Measurements from ENCODE around the gene STK32C. TPM values are rescaled to one million over a fixed set of nuclear protein-coding genes. Genes with fewer than 3 reads are reported as not detected.
A peak's percentile ranks its signal among the peaks of the same experiment; 100 is the strongest.

Gene STK32C
- total and polyA plus RNA-seq, 2 experiments from 2014 or later = 8.8 to 9.8 TPM

DNA sequence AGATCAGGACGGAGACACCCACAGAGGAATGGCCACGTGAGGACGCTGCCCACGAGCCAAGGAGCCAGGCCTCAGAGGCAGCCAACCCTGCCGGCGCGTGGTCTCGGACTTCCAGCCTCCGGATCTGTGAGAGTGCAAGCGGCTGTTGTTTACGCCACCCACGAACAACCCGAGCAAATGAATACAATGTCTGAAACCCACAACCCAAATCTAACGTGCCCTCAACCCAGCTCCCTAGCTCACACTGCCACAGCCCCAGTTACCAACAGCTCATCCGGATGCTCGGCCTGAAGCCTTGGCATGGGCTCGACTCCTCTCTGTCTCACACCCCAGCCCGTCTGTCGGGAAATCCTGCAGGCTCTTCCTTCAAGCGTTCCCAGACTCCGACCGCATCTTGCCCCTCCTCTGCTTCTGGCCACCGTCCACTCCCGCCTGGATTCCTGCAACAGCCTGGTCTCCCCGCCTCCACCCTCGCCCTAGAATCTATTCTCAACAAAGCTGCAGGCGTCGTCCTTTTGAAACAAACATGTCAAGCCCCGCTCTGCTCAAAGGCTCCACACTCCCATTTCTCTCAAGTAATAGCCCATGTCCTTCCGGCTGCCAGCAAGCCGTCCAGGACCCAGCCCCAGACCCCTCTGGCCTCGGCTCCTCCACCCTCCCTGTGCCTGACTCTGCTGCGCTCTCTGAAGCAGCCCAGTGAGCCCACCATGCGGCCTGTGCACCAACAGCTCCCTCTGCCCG, 35.3 kb downstream of the STK32C start:
- no peak for TF ChIP-seq EZH2 (IDR thresholded peaks at IDR 0.05; ENCODE audit: insufficient read depth, poor library complexity, severe bottlenecking)
- TF ChIP-seq EZH2phosphoT487 (IDR thresholded peaks at IDR 0.05; ENCODE audit: insufficient read depth, low read depth) = no peak
- H4K20me1 ChIP-seq (ENCODE audit: insufficient read depth) = no peaks in the 10 kb centered on the region
- H3K4me3 ChIP-seq = no peak overlapping the region
- H2AFZ ChIP-seq = no peak overlapping the region
- WGBS, 2 experiments (ENCODE audit: low coverage in 1 of 2, low lambda C conversion rate in 2 of 2, missing lambda C conversion rate in 2 of 2) = 38% methylated on average over 35 of the region's 35 CpGs
- H3F3A ChIP-seq (ENCODE audit: insufficient read depth) = no peaks in the 10 kb centered on the region
- DNase-seq = peak; percentile 65
- H3K36me3 ChIP-seq (ENCODE audit: low read depth) = no peaks in the 10 kb centered on the region
- no peak overlapping the region for H3K4me2 ChIP-seq (ENCODE audit: unreplicated experiment)
- H3K27me3 ChIP-seq (replicated peaks; ENCODE audit: insufficient read depth) = no peaks in the 10 kb centered on the region
- H3K9ac ChIP-seq = no peak overlapping the region
- H3K27ac ChIP-seq = no peak overlapping the region
- H3K4me1 ChIP-seq (ENCODE audit: insufficient read depth) = 0 out of 2 replicates have a peak, but pooled peaks cover 3% of the 10 kb centered on the region
- no peaks in the 10 kb centered on the region for H3K9me3 ChIP-seq (ENCODE audit: low read depth)
- no peaks in the 10 kb centered on the region for H3K9me2 ChIP-seq (ENCODE audit: insufficient read depth)
- in situ Hi-C loops (cut with MboI) = no loop called here
- no peaks in the 10 kb centered on the region for H3K79me2 ChIP-seq (ENCODE audit: insufficient read depth)

DNA sequence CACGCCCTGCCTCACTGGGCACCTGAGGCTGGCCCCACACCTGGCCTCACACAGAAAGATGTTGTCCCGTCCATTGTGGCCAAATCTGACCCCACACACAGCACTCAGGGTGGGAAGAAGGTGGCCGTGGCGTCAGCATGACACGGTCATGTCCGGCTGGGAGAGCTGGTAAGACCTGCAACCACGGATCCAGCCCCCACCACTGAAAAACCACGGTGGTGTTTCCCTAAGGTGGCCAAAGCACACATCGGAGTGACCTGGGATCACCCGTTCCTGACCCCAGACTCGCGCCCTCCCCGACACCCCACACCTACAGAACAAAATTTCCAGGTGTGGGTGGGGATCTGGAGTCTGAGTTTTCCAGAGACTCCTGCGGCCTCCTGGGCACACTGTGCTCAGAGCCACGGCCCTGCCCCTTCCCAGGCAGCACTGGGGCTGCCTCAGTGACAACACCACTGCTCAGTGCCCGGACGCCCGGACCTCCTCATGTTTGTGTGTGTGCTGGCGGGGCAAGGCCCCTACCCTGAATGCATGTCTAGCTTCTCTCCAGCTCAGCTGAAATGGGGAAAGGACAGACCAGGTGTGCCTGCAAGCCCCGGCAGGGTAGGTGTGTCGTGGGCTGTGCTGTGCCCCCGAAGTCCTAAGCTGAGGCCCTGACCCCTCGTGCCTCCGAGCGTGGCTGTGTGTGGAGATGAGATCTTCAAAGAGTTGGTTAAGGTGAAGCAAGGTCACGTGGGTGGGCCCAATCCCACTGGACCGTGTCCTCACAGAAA, 36.1 kb downstream of the STK32C start:
- TF ChIP-seq EZH2phosphoT487 (IDR thresholded peaks at IDR 0.05; ENCODE audit: insufficient read depth, low read depth) = no peak
- TF ChIP-seq EZH2 (IDR thresholded peaks at IDR 0.05; ENCODE audit: insufficient read depth, poor library complexity, severe bottlenecking) = no peak
- 81 to 85% methylated on average over 25 to 27 of the region's 27 CpGs for WGBS, 2 experiments (ENCODE audit: low coverage in 1 of 2, low lambda C conversion rate in 2 of 2, missing lambda C conversion rate in 2 of 2)

DNA sequence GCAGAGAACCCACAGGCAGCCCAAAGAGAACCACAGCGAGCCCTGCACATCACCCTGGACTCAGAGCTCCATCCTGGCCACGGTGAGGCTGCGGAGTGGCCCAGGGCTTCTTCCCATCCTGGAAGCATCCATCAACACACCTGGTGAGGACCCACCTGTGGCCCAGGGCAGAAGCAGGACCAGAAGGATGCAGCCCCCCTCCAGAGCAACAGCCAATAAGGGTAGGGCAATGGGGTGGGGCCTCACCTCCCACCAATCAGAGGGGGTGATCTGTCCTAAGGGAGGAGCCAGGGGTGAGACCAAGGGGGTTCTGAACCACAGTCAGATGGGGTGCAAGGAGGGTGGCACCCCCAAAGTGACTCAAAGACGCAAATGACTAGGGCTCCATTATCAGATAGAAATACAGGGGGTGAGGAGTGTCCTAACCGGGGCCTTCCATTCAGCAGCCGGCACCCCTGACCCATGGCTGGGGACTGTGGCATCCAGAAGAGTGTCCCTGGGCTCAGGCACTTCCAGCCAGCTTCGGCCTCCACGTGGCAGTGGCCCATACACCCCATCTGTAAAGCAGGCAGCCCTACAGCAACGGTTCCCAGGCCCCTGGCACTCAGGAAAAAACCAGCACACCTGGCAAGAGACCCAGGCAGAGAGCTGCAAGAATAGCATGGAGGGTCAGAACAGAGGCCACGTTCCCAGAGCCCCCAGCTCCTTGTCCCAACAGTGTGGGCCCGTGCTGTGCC, 36.9 kb downstream of the STK32C start:
- no peaks in the 10 kb centered on the region for H3K9me3 ChIP-seq (ENCODE audit: low read depth)
- no peaks in the 10 kb centered on the region for H3K79me2 ChIP-seq (ENCODE audit: insufficient read depth)
- 0 out of 2 replicates have a peak, but pooled peaks cover 3% of the 10 kb centered on the region for H3K4me1 ChIP-seq (ENCODE audit: insufficient read depth)
- no peaks in the 10 kb centered on the region for H3K9me2 ChIP-seq (ENCODE audit: insufficient read depth)
- no peaks in the 10 kb centered on the region for H3F3A ChIP-seq (ENCODE audit: insufficient read depth)
- TF ChIP-seq EZH2 (IDR thresholded peaks at IDR 0.05; ENCODE audit: insufficient read depth, poor library complexity, severe bottlenecking) (no peak), EZH2phosphoT487 (IDR thresholded peaks at IDR 0.05; ENCODE audit: insufficient read depth, low read depth) (no peak)
- no peak overlapping the region for H3K4me2 ChIP-seq (ENCODE audit: unreplicated experiment)
- no peak overlapping the region for H3K27ac ChIP-seq
- no peak overlapping the region for H2AFZ ChIP-seq
- no peak for DNase-seq
- in situ Hi-C loops (cut with MboI) = no loop called here
- no peaks in the 10 kb centered on the region for H3K27me3 ChIP-seq (replicated peaks; ENCODE audit: insufficient read depth)
- H4K20me1 ChIP-seq (ENCODE audit: insufficient read depth) = no peaks in the 10 kb centered on the region
- 78 to 82% methylated on average over 11 of the region's 11 CpGs for WGBS, 2 experiments (ENCODE audit: low coverage in 1 of 2, low lambda C conversion rate in 2 of 2, missing lambda C conversion rate in 2 of 2)
- no peak overlapping the region for H3K9ac ChIP-seq
- no peak overlapping the region for H3K4me3 ChIP-seq
- no peaks in the 10 kb centered on the region for H3K36me3 ChIP-seq (ENCODE audit: low read depth)

More for the DNA sequence above, 36.1 kb downstream of the STK32C start:
- H3F3A ChIP-seq (ENCODE audit: insufficient read depth) = no peaks in the 10 kb centered on the region
- no peak overlapping the region for H3K27ac ChIP-seq
- H3K27me3 ChIP-seq (replicated peaks; ENCODE audit: insufficient read depth) = no peaks in the 10 kb centered on the region
- no peak overlapping the region for H3K4me2 ChIP-seq (ENCODE audit: unreplicated experiment)
- H3K4me3 ChIP-seq = no peak overlapping the region
- H3K9me2 ChIP-seq (ENCODE audit: insufficient read depth) = no peaks in the 10 kb centered on the region
- H3K79me2 ChIP-seq (ENCODE audit: insufficient read depth) = no peaks in the 10 kb centered on the region
- no peaks in the 10 kb centered on the region for H4K20me1 ChIP-seq (ENCODE audit: insufficient read depth)
- H3K9ac ChIP-seq = no peak overlapping the region
- H2AFZ ChIP-seq = no peak overlapping the region
- 0 out of 2 replicates have a peak, but pooled peaks cover 3% of the 10 kb centered on the region for H3K4me1 ChIP-seq (ENCODE audit: insufficient read depth)
- no peaks in the 10 kb centered on the region for H3K9me3 ChIP-seq (ENCODE audit: low read depth)
- in situ Hi-C loops (cut with MboI) = no loop called here
- DNase-seq = no peak
- no peaks in the 10 kb centered on the region for H3K36me3 ChIP-seq (ENCODE audit: low read depth)

DNA sequence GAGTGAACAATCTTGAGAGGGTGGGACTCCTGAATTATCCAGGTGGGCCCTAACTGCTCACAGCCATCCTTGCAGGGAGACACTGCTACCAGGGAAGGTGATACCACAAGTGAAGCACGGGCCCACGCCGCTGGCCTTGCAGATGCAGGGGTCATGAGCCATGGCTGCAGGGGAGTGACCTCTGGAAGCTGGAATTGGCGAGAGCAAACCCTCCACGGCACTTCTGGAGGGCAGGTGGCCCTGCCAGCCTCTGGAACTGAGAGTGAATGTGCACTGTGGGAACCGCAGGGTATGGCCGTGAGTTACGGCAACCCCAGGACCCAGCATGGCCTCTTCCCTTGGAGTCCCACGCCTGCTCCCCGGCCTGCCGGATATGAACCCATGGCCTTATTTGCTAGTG, 37.5 kb downstream of the STK32C start:
- Histone ChIP-seq H3K27ac (no peak overlapping the region), H3K4me1 (ENCODE audit: insufficient read depth) (peaks cover 3% of the 10 kb centered on the region; the same call in 1 of the 2 replicates), H3K36me3 (ENCODE audit: low read depth) (no peaks in the 10 kb centered on the region), H3K79me2 (ENCODE audit: insufficient read depth) (no peaks in the 10 kb centered on the region), H4K20me1 (ENCODE audit: insufficient read depth) (no peaks in the 10 kb centered on the region), H2AFZ (no peak overlapping the region), H3K4me2 (ENCODE audit: unreplicated experiment) (no peak overlapping the region), H3K4me3 (no peak overlapping the region), H3K9me3 (ENCODE audit: low read depth) (no peaks in the 10 kb centered on the region), H3F3A (ENCODE audit: insufficient read depth) (no peaks in the 10 kb centered on the region), H3K9me2 (ENCODE audit: insufficient read depth) (no peaks in the 10 kb centered on the region), H3K9ac (no peak overlapping the region), H3K27me3 (replicated peaks; ENCODE audit: insufficient read depth) (no peaks in the 10 kb centered on the region)
- TF ChIP-seq EZH2 (IDR thresholded peaks at IDR 0.05; ENCODE audit: insufficient read depth, poor library complexity, severe bottlenecking) = no peak
- no peak for TF ChIP-seq EZH2phosphoT487 (IDR thresholded peaks at IDR 0.05; ENCODE audit: insufficient read depth, low read depth)
- no peak for DNase-seq
- in situ Hi-C loops (cut with MboI) = no loop called here
- 81 to 88% methylated on average over 9 to 11 of the region's 11 CpGs for WGBS, 2 experiments (ENCODE audit: low coverage in 1 of 2, low lambda C conversion rate in 2 of 2, missing lambda C conversion rate in 2 of 2)

Measured in GM23248 (cell line).